Hepatocyte (in vitro differentiated cells): Measurements from ENCODE around the gene CPNE2.

ENCODE experiments used
- EZH2 ChIP-seq: fragments of 200-600 bp; sonication (generic); IDR thresholded peaks from 2 replicates; pipeline ENCODE4 v1.6.1; 2016; ENCODE audit warnings: antibody characterized with exemption, mild to moderate bottlenecking, borderline replicate concordance
- EZH2phosphoT487 ChIP-seq: fragments of 200-600 bp; sonication (generic); IDR thresholded peaks from one replicate; pipeline ENCODE4 v1.6.1; 2018; ENCODE audit warnings: antibody characterized with exemption, mild to moderate bottlenecking, low read depth, moderate library complexity; ENCODE audit not compliant: unreplicated experiment, severe bottlenecking
- TF ChIP-seq, protein P1 (sequence below): fragments of 200-600 bp; sonication (generic); IDR thresholded peaks from 2 replicates; pipeline ENCODE4 v1.5.1; 2016; ENCODE audit warnings: antibody characterized with exemption, mild to moderate bottlenecking; ENCODE audit not compliant: poor library complexity

GRCh38 chr16:57102888-57103851, 10.8 kb downstream of the CPNE2 start:
- TF ChIP-seq, protein P1, sequence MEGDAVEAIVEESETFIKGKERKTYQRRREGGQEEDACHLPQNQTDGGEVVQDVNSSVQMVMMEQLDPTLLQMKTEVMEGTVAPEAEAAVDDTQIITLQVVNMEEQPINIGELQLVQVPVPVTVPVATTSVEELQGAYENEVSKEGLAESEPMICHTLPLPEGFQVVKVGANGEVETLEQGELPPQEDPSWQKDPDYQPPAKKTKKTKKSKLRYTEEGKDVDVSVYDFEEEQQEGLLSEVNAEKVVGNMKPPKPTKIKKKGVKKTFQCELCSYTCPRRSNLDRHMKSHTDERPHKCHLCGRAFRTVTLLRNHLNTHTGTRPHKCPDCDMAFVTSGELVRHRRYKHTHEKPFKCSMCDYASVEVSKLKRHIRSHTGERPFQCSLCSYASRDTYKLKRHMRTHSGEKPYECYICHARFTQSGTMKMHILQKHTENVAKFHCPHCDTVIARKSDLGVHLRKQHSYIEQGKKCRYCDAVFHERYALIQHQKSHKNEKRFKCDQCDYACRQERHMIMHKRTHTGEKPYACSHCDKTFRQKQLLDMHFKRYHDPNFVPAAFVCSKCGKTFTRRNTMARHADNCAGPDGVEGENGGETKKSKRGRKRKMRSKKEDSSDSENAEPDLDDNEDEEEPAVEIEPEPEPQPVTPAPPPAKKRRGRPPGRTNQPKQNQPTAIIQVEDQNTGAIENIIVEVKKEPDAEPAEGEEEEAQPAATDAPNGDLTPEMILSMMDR: no peak
- no peak for TF ChIP-seq EZH2phosphoT487
- no peak for TF ChIP-seq EZH2
